Measurements from ENCODE around the gene COL6A1.

GRCh38 chr21:45966791-45967394, 14.7 kb upstream of the COL6A1 start:
- TF ChIP-seq CTCF (IDR thresholded peaks at IDR 0.05 in 8 of 11, conservative IDR thresholded peaks at IDR 0.05 in 3 of 11) (no peak), POLR2A (IDR thresholded peaks at IDR 0.05) (no peak)

All from spleen (tissue), 7 donors.